Lower lobe of right lung (tissue), 2 donors: Measurements from ENCODE around the gene ABCD1. TPM values are rescaled to one million over a fixed set of nuclear protein-coding genes. Genes with fewer than 3 reads are reported as not detected.
A peak's percentile ranks its signal among the peaks of the same experiment; 100 is the strongest.

Experiments
- ATAC-seq, 2 donors: fragments of 200-7000 bp; cut with Tn5 transposase; one replicate each; pipeline ENCODE4 v1.9.1; 2020 to 2022; ENCODE audit warnings: mild to moderate bottlenecking in 2 of 2, moderate library complexity in 2 of 2
- DNase-seq: peaks from one replicate; pipeline ENCODE4 v3.0.0-alpha.2; 2020
- H3K27ac ChIP-seq: fragments of 200-600 bp; one replicate; pipeline ENCODE4 v1.8.0; 2022
- H3K27me3 ChIP-seq: fragments of 200-600 bp; one replicate; pipeline ENCODE4 v1.8.0; 2022; ENCODE audit warnings: low read depth
- H3K36me3 ChIP-seq: fragments of 200-600 bp; one replicate; pipeline ENCODE4 v1.8.0; 2022; ENCODE audit warnings: mild to moderate bottlenecking
- H3K4me1 ChIP-seq: fragments of 200-600 bp; one replicate; pipeline ENCODE4 v1.8.0; 2022
- H3K4me3 ChIP-seq: fragments of 200-600 bp; one replicate; pipeline ENCODE4 v1.8.0; 2022; ENCODE audit warnings: mild to moderate bottlenecking
- H3K9me3 ChIP-seq: fragments of 200-600 bp; one replicate; pipeline ENCODE4 v1.8.0; 2022
- intact Hi-C: fragments of 100-400 bp; cut with DNase I; formaldehyde crosslinking; loops from one replicate; pipeline ENCODE4 v1.11.0; 2022
- total RNA-seq: library from RNA; stranded (reverse); fragmentation: NEBNext Ultra II Directional; extraction: Animal tissue kit (Norgen Biotek cat#: 25700); gene quantifications from one replicate; pipeline ENCODE4 v1.2.1, GENCODE V29; 2021
- TF ChIP-seq, protein P1 (sequence below): fragments of 200-600 bp; IDR thresholded peaks from one replicate; pipeline ENCODE4 v1.8.0; 2022; ENCODE audit warnings: antibody characterized with exemption, mild to moderate bottlenecking
- donor health status: DM: no; HTN: yes; CAD: no; lungs with severe emphysema.

The ABCD1 gene
- total RNA-seq, 1 donor from 2014 or later = 14.5 TPM

DNA sequence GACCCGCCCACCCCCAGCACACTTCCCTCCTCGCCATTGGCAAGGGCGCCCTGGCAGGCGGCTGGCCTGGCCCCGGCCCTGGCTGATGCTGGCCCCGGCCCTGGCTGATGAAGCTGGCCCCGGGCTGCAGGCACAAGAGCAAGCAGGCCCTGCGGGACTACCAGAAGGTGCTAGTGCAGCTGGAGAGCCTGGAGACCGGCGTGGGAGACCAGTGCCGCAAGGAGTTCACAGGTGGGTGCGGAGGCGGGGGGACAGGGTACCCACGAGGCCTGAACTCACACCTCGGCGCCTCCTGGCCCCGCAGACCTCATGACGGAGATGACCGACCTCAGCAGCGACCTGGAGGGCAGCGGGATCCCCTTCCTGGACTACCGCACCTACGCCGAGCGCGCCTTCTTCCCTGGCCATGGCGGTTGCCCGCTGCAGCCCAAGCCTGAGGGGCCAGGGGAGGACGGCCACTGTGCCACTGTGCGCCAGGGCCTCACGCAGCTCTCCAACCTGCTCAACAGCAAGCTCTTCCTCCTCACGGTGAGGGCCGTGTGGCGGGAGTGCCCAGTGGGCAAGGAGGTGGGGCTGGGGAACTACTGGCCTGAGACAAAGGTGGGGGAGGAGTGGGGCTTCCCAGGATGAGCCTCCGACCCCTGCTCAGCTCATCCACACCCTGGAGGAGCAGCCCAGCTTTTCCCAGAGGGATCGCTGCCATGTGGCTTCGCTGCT lies 50.1 kb downstream of the ABCD1 start:
- Histone ChIP-seq H3K4me3 (no peak overlapping the region), H3K27me3 (no peaks in the 10 kb centered on the region), H3K9me3 (no peaks in the 10 kb centered on the region), H3K27ac (no peak overlapping the region), H3K4me1 (no peaks in the 10 kb centered on the region), H3K36me3 (no peaks in the 10 kb centered on the region)
- intact Hi-C loops = no loop called here
- ATAC-seq (no peak), DNase-seq (peak; percentile 32)
- TF ChIP-seq, protein P1, sequence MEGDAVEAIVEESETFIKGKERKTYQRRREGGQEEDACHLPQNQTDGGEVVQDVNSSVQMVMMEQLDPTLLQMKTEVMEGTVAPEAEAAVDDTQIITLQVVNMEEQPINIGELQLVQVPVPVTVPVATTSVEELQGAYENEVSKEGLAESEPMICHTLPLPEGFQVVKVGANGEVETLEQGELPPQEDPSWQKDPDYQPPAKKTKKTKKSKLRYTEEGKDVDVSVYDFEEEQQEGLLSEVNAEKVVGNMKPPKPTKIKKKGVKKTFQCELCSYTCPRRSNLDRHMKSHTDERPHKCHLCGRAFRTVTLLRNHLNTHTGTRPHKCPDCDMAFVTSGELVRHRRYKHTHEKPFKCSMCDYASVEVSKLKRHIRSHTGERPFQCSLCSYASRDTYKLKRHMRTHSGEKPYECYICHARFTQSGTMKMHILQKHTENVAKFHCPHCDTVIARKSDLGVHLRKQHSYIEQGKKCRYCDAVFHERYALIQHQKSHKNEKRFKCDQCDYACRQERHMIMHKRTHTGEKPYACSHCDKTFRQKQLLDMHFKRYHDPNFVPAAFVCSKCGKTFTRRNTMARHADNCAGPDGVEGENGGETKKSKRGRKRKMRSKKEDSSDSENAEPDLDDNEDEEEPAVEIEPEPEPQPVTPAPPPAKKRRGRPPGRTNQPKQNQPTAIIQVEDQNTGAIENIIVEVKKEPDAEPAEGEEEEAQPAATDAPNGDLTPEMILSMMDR = no peak

DNA sequence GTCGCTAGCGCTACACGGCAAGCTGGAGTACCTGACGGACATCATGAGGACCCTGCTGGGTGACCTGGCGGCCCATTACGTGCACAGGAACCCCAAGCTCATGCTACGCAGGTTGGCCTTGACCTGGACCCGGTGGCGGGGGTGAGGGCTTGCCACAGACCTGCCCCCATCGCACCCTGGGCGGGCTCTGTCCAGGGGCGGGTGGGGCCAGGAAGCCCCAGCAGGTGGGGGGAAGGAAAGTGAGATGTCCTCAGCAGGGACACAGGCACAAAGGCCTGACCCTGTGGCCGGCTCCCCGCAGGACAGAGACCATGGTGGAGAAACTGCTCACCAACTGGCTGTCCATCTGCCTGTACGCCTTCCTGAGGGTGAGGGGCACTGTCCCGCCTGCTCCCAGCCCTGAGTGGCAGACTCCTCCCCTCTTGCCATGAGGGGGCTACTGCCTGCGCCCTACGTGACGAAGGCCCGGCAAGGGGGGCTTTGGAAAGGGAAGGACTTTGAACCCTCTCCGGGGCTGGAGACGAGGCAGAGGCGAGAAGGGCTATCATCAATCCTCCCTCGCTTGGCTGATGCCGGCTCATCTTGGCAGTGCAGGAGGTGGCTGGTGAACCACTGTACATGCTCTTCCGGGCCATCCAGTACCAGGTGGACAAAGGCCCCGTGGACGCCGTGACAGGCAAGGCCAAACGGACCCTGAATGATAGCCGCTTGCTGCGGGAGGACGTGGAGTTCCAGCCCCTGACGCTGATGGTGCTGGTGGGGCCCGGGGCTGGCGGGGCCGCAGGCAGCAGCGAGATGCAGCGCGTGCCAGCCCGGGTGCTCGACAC lies 50.9 kb downstream of the ABCD1 start:
- Histone ChIP-seq H3K4me1 (peaks cover under 1% of the 10 kb centered on the region), H3K36me3 (no peaks in the 10 kb centered on the region), H3K27ac (no peak overlapping the region), H3K9me3 (no peaks in the 10 kb centered on the region), H3K27me3 (no peaks in the 10 kb centered on the region), H3K4me3 (no peak overlapping the region)
- TF ChIP-seq, protein P1 = no peak
- intact Hi-C loops = no loop called here
- DNase-seq (peak; percentile 15), ATAC-seq (no peak)

DNA sequence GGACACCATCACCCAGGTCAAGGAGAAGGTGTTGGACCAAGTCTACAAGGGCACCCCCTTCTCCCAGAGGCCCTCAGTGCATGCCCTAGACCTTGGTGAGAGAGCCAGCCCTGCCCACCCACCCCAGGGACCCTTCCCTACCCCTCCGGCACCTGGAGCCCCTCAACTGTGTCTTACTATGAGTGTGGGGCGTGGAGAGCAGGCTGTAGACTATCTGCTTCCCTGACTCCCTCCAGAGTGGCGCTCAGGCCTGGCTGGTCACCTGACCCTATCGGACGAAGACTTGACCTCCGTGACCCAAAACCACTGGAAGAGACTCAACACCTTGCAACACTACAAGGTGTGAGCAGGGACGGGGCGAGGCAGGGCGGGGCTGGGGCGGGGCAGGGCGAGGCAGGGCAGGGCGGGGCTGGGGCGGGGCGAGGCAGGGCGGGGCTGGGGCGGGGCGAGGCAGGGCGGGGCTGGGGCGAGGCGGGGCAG lies 51.5 kb downstream of the ABCD1 start:
- Histone ChIP-seq H3K27me3 (no peaks in the 10 kb centered on the region), H3K4me1 (peaks cover 7% of the 10 kb centered on the region), H3K9me3 (no peaks in the 10 kb centered on the region), H3K4me3 (no peak overlapping the region), H3K36me3 (no peaks in the 10 kb centered on the region), H3K27ac (no peak overlapping the region)
- DNase-seq = no peak
- no peak for ATAC-seq
- TF ChIP-seq, protein P1 = no peak
- intact Hi-C loops = no loop called here

DNA sequence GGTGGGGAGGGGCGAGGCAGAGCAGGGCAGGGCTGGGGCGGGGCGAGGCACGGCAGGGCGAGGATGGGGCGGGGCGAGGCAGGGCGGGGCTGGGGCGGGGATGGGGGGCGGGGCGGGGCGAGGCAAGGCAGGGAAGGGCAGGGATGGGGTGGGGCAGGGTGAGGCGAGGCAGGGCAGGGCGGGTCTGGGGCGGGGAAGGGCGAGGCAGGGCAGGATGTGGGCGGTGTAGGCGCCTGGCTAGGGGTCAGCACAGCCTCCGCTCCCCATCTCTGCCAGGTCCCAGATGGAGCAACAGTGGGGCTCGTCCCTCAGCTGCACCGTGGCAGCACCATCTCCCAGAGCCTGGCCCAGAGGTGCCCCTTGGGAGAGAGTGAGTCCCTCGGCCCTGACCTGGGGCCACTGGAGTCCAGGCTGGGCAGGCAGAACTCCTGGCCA lies 52.0 kb downstream of the ABCD1 start:
- intact Hi-C loops = no loop called here
- no peaks in the 10 kb centered on the region for H3K27me3 ChIP-seq
- no peak overlapping the region for H3K27ac ChIP-seq
- H3K36me3 ChIP-seq = no peaks in the 10 kb centered on the region
- ATAC-seq (no peak), DNase-seq (no peak)
- TF ChIP-seq, protein P1 = no peak
- H3K4me3 ChIP-seq = no peak overlapping the region
- no peaks in the 10 kb centered on the region for H3K9me3 ChIP-seq
- H3K4me1 ChIP-seq = peaks cover 11% of the 10 kb centered on the region

DNA sequence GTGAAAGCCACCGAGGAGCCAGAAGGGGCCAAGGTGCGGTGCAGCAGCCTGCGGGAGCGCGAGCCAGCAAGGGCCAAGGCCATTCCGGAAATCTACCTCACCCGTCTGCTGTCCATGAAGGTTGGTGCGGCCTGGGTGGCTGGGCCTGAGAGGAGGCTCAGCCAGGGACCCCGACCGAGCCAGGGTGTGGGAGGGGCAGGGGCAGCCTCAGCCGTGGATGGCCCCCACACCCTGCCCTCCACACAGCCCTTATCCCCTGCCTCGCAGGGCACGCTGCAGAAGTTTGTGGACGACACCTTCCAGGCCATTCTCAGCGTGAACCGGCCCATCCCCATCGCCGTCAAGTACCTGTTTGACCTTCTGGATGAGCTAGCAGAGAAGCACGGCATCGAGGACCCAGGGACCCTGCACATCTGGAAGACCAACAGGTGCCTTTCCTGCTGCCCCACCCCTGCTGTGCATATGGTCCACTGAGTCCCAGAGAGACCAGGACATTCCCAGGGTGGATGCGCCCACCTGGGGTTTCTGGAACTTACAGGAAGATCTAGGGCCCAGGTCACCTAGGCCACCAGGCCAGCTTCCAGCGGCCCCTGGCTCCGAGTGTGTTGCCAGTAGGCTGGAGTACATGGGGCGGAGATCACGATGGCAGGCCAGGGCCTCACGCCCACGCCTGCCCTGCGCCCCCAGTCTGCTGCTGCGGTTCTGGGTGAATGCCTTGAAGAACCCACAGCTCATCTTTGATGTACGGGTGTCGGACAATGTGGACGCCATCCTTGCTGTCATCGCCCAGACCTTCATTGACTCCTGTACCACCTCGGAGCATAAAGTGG lies 52.8 kb downstream of the ABCD1 start:
- no peaks in the 10 kb centered on the region for H3K27me3 ChIP-seq
- no peaks in the 10 kb centered on the region for H3K9me3 ChIP-seq
- no peak overlapping the region for H3K27ac ChIP-seq
- ATAC-seq = no peak
- TF ChIP-seq, protein P1 = no peak
- H3K4me1 ChIP-seq = peaks cover 11% of the 10 kb centered on the region
- H3K36me3 ChIP-seq = no peaks in the 10 kb centered on the region
- DNase-seq = no peak
- no peak overlapping the region for H3K4me3 ChIP-seq
- intact Hi-C loops = no loop called here
